GM23338 (cell line): Measurements from ENCODE around the gene RNF44. TPM values are rescaled to one million over a fixed set of nuclear protein-coding genes. Genes with fewer than 3 reads are reported as not detected.

Source experiments
- ATAC-seq: fragments of 200-7000 bp; cut with Tn5 transposase; 3 replicates; pipeline ENCODE4 v1.9.1; 2020
- DNase-seq: peaks from one replicate; pipeline ENCODE4 v3.0.0-alpha.2; 2015; ENCODE audit warnings: low spot score
- H2AFZ ChIP-seq: fragments of 200-600 bp; sonication (generic); 2 replicates; pipeline ENCODE4 v1.8.0; 2016; ENCODE audit warnings: antibody characterized with exemption, mild to moderate bottlenecking, moderate library complexity
- H3F3A ChIP-seq: fragments of 200-600 bp; sonication (generic); replicated peaks from 2 replicates; pipeline ENCODE4 v1.8.0; 2017; ENCODE audit warnings: antibody characterized with exemption, mixed run types, low read depth
- H3K27ac ChIP-seq: fragments of 200-600 bp; sonication (generic); 2 replicates; pipeline ENCODE4 v1.6.1; 2016; ENCODE audit warnings: low read depth
- H3K27me3 ChIP-seq: fragments of 200-600 bp; sonication (generic); 2 replicates; pipeline ENCODE4 v1.8.0; 2016; ENCODE audit warnings: mild to moderate bottlenecking, mixed run types, moderate library complexity; ENCODE audit not compliant: insufficient read depth
- H3K36me3 ChIP-seq: fragments of 200-600 bp; sonication (generic); 2 replicates; pipeline ENCODE4 v1.8.0; 2016; ENCODE audit warnings: mild to moderate bottlenecking; ENCODE audit not compliant: insufficient read depth
- H3K4me1 ChIP-seq: fragments of 200-600 bp; sonication (generic); 2 replicates; pipeline ENCODE4 v1.8.0; 2016; ENCODE audit warnings: mild to moderate bottlenecking, moderate library complexity; ENCODE audit not compliant: insufficient read depth
- H3K4me2 ChIP-seq: fragments of 200-600 bp; sonication (generic); 2 replicates; pipeline ENCODE4 v1.7.1; 2017; ENCODE audit warnings: mixed run types
- H3K4me3 ChIP-seq: fragments of 200-600 bp; sonication (generic); 2 replicates; pipeline ENCODE4 v1.6.1; 2016; ENCODE audit warnings: mixed run types
- H3K79me2 ChIP-seq: fragments of 200-600 bp; sonication (generic); replicated peaks from 2 replicates; pipeline ENCODE4 v1.8.0; 2017; ENCODE audit warnings: mild to moderate bottlenecking; ENCODE audit not compliant: insufficient read depth
- H3K9me2 ChIP-seq: fragments of 200-600 bp; sonication (generic); 2 replicates; pipeline ENCODE4 v1.8.0; 2017; ENCODE audit not compliant: insufficient read depth
- H4K20me1 ChIP-seq: fragments of 200-600 bp; sonication (generic); replicated peaks from 2 replicates; pipeline ENCODE4 v1.8.0; 2017; ENCODE audit warnings: mild to moderate bottlenecking; ENCODE audit not compliant: insufficient read depth
- H3K27ac Mint-ChIP-seq: 2 replicates; pipeline ENCODE4 v1.8.0; 2020; ENCODE audit warnings: inconsistent platforms, mild to moderate bottlenecking, moderate library complexity, mixed read lengths
- H3K27me3 Mint-ChIP-seq: 3 replicates; pipeline ENCODE4 v1.8.0; 2022; ENCODE audit warnings: low read depth, mild to moderate bottlenecking, moderate library complexity, mixed read lengths, inconsistent platforms; ENCODE audit not compliant: insufficient read depth, poor library complexity
- H3K36me3 Mint-ChIP-seq: 3 replicates; pipeline ENCODE4 v1.8.0; 2021; ENCODE audit warnings: low read depth, mild to moderate bottlenecking, inconsistent platforms, moderate library complexity, mixed read lengths
- H3K4me1 Mint-ChIP-seq: 3 replicates; pipeline ENCODE4 v1.8.0; 2020; ENCODE audit warnings: mild to moderate bottlenecking, inconsistent platforms, mixed read lengths
- H3K4me3 Mint-ChIP-seq: 3 replicates; pipeline ENCODE4 v1.8.0; 2021; ENCODE audit warnings: moderate library complexity, mild to moderate bottlenecking, inconsistent platforms, mixed read lengths
- H3K9me3 Mint-ChIP-seq: 3 replicates; pipeline ENCODE4 v1.8.0; 2020; ENCODE audit warnings: moderate library complexity, mild to moderate bottlenecking, inconsistent platforms, mixed read lengths
- CREB1 ChIP-seq: fragments of 250-450 bp; sonication (Bioruptor Pico); IDR thresholded peaks from 2 replicates; pipeline ENCODE4 v1.5.0; 2020; ENCODE audit warnings: low read depth, mild to moderate bottlenecking, moderate library complexity
- CTCF ChIP-seq, 2 experiments: fragments of 200-600 bp in 1 of 2; sonication (generic) in 1 of 2; conservative IDR thresholded peaks; 2 replicates each; pipeline versions ENCODE4 v1.5.1 to v1.6.1; 2016 to 2017; ENCODE audit warnings: antibody characterized with exemption in 2 of 2, low read depth in 2 of 2, mild to moderate bottlenecking in 2 of 2, moderate library complexity in 1 of 2
- EZH2 ChIP-seq: fragments of 200-600 bp; sonication (generic); IDR thresholded peaks from one replicate; pipeline ENCODE4 v1.8.0; 2017; ENCODE audit warnings: antibody characterized with exemption, mild to moderate bottlenecking, low read depth; ENCODE audit not compliant: unreplicated experiment
- EZH2phosphoT487 ChIP-seq: fragments of 200-600 bp; sonication (generic); IDR thresholded peaks from one replicate; pipeline ENCODE4 v1.8.1; 2018; ENCODE audit warnings: antibody characterized with exemption; ENCODE audit not compliant: unreplicated experiment
- JUNB ChIP-seq: IDR thresholded peaks from one replicate; pipeline ENCODE4 v1.6.1; 2016; ENCODE audit warnings: antibody characterized with exemption; ENCODE audit not compliant: unreplicated experiment
- NANOG ChIP-seq: IDR thresholded peaks from 2 replicates; pipeline ENCODE4 v1.6.1; 2016; ENCODE audit warnings: antibody characterized with exemption, borderline replicate concordance
- POLR2AphosphoS5 ChIP-seq: IDR thresholded peaks from 2 replicates; pipeline ENCODE4 v1.6.1; 2016; ENCODE audit warnings: antibody characterized with exemption, low read depth
- REST ChIP-seq: IDR thresholded peaks from one replicate; pipeline ENCODE4 v1.6.1; 2018; ENCODE audit warnings: antibody characterized with exemption; ENCODE audit not compliant: unreplicated experiment
- STAT1 ChIP-seq: IDR thresholded peaks from one replicate; pipeline ENCODE4 v1.6.1; 2016; ENCODE audit warnings: antibody characterized with exemption; ENCODE audit not compliant: unreplicated experiment
- ZNF114 ChIP-seq: fragments of 250-450 bp; sonication (Bioruptor Pico); IDR thresholded peaks from 2 replicates; pipeline ENCODE4 v1.5.0; 2020; ENCODE audit warnings: mild to moderate bottlenecking, moderate library complexity
- ZNF331 ChIP-seq: fragments of 250-450 bp; sonication (Bioruptor Pico); IDR thresholded peaks from 2 replicates; pipeline ENCODE4 v1.5.0; 2020; ENCODE audit warnings: low read depth, mild to moderate bottlenecking, moderate library complexity
- polyA plus RNA-seq: library from polyadenylated mRNA; unstranded; fragments of >200 nt; fragmentation: Nextera tagmentation; extraction: Ambion mirVana; gene quantifications from 2 replicates; pipeline ENCODE4 v1.2.1, GENCODE V29; 2016
- total RNA-seq: library from RNA; depleted of rRNA; stranded (reverse); fragments of >200 nt; shearing (Covaris generic); gene quantifications from 2 replicates; pipeline ENCODE4 v1.2.3, GENCODE V29; 2014
- TF ChIP-seq, protein P1 (sequence below): IDR thresholded peaks from 2 replicates; pipeline ENCODE4 v1.6.1; 2016; ENCODE audit warnings: antibody characterized with exemption

The RNF44 gene
- total and polyA plus RNA-seq, 2 experiments from 2014 or later, result 56.7 to 104 TPM

GRCh38 chr5:176529116-176529740, 8.0 kb downstream of the RNF44 start (continued):
- TF ChIP-seq CTCF (conservative IDR thresholded peaks at IDR 0.05; ENCODE audit: low read depth in 2 of 2) (no peak), ZNF114 (CRISPR knock-in tag) (no peak), POLR2AphosphoS5 (no peak; the same call in 1 of the 2 replicates)

DNA sequence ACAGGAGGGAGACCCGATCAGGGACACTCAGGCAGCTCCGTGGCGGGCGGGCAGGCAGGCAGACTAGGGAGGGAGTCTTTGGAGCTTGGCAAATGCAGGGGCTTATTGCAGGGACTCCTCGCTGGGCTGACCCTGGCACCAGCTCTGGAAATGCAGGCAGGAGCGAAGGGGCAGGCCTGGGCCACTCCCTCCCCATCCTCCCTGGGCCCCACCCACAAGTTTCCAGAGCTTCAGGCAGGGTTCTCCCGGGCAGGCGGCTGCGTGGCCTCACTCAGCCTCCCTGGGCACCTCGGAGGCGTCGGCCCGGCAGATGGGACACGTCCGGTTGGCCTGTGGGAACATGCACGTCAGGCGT, 8.5 kb downstream of the RNF44 start:
- H3K27ac Mint-ChIP-seq, result no peak overlapping the region
- Histone ChIP-seq H3K79me2 (peaks cover 22% of the 10 kb centered on the region), H2AFZ (no peak overlapping the region), H3K27me3 (no peaks in the 10 kb centered on the region), H3K36me3 (peaks cover 14% of the 10 kb centered on the region; the same call in 1 of the 2 replicates), H3K4me1 (peaks cover 5% of the 10 kb centered on the region), H3K9me2 (no peaks in the 10 kb centered on the region), H3K4me3 (no peak overlapping the region), H4K20me1 (peaks cover 18% of the 10 kb centered on the region), H3K4me2 (no peak overlapping the region), H3K27ac (no peak overlapping the region), H3F3A (peaks cover 9% of the 10 kb centered on the region; the same call in 1 of the 2 replicates)
- no peak overlapping the region for H3K4me3 Mint-ChIP-seq
- H3K9me3 Mint-ChIP-seq, result no peaks in the 10 kb centered on the region
- ATAC-seq (no peak), DNase-seq (no peak)
- H3K27me3 Mint-ChIP-seq, result peaks cover 17% of the 10 kb centered on the region
- H3K4me1 Mint-ChIP-seq, result peaks cover 6% of the 10 kb centered on the region; the same call in 2 of the 3 replicates
- peaks cover 44% of the 10 kb centered on the region for H3K36me3 Mint-ChIP-seq
- TF ChIP-seq CREB1 (CRISPR knock-in tag) (no peak), EZH2phosphoT487 (no peak), NANOG (no peak), ZNF331 (CRISPR knock-in tag) (no peak), CTCF (conservative IDR thresholded peaks at IDR 0.05; ENCODE audit: low read depth in 2 of 2) (no peak), EZH2 (no peak), STAT1 (no peak), REST (no peak), POLR2AphosphoS5 (no peak), JUNB (no peak), ZNF114 (CRISPR knock-in tag) (no peak)
- TF ChIP-seq, protein P1, sequence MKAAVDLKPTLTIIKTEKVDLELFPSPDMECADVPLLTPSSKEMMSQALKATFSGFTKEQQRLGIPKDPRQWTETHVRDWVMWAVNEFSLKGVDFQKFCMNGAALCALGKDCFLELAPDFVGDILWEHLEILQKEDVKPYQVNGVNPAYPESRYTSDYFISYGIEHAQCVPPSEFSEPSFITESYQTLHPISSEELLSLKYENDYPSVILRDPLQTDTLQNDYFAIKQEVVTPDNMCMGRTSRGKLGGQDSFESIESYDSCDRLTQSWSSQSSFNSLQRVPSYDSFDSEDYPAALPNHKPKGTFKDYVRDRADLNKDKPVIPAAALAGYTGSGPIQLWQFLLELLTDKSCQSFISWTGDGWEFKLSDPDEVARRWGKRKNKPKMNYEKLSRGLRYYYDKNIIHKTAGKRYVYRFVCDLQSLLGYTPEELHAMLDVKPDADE, result no peak
